Limb (tissue), 2 donors: ENCODE results near the gene ST3GAL6.
"Not testable (repeated sequence)": the region's sequence is repeated elsewhere in the genome, so short reads cannot be mapped to it uniquely, and the experiment has no call there.

Source experiments
- DNase-seq, 2 donors: peaks; one replicate each; pipeline ENCODE4 v3.0.0-alpha.2; 2016; ENCODE audit errors: extremely low spot score in 2 of 2

Gene ST3GAL6

GRCh38 chr3:98801043-98801747, 38.1 kb downstream of the ST3GAL6 start:
- no peak for DNase-seq

DNA sequence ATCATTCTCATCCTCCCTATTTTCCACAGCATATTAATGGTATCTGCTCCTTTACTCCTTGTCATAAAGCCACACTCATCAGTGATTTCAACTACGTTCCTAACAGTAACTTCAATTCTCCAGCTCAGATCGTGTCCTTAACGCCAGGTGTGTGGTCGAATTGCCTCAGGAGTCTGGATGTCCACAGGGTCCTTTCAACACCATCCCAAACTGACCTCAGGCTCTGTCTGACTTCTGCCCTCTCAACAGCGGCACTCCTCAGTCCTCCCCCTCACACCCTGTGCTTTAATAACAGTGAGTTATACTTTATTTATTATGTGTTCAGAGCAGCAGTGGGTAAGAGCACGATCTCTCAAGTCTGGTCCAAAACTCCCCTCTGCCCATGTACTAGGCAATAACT, 42.4 kb downstream of the ST3GAL6 start:
- DNase-seq = no peak

- no peak for DNase-seq
Measured at GRCh38 chr3:98806521-98806920, 43.4 kb downstream of the ST3GAL6 start.

DNA sequence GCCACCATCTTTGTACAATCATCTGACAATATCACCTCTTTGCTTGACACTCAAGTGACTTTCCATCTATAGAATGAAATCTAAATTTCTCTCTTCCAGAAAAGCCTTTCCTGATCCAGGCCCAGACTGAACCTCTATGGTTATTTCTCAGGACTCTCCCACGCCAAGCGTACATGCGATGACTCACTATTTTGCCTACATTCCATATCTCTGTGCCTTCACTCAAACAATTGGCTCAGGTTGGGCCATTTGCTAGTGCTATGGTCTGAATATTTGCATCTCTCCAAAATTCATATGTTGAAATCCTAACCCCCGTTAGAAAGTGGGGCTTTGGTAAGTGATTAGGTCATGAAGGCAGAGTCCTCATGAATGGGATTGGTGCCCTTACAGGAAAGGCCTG, 43.9 kb downstream of the ST3GAL6 start:
- no peak for DNase-seq

GRCh38 chr3:98807561-98807960, 44.4 kb downstream of the ST3GAL6 start:
- DNase-seq = no peak

GRCh38 chr3:98808071-98808470, 44.9 kb downstream of the ST3GAL6 start:
- DNase-seq = no peak

DNA sequence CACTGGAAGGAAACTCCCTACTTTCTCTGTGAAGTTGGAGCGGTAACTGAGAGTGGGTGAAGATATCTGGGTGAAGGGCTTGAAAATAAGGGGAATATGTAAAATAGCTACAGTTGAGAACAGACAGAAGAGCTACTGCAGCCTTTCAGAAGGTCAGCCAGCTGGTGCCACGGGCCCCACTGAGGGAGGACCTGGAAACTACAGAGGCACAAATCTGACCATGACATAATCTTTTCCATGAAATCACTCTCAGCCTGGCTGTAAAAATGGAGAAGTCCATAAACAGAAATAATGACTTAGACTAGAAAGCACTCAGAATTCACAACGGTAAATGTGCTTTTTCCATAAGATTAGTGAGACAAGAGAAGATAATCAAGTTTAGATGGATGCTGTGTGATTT, 46.4 kb downstream of the ST3GAL6 start:
- no peak for DNase-seq

DNA sequence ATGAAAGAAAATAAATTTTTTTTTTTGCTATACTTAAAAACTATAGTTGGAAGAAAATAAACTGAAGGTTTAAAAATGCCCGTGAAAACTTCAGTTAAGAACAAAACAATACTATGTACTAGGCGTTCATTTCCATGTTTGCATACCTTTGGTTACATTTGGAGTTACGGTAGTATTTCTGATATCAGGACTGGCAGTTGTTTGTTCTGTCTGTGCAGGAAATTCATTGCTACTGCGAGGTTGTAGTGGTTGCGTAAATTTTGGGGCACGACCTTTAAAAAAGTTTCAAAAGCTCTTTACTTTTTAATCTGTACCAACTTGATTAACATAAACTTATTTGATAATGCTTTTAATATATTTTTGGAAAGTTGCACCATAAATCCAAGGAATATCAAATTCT, 47.9 kb downstream of the ST3GAL6 start:
- DNase-seq = no peak

DNA sequence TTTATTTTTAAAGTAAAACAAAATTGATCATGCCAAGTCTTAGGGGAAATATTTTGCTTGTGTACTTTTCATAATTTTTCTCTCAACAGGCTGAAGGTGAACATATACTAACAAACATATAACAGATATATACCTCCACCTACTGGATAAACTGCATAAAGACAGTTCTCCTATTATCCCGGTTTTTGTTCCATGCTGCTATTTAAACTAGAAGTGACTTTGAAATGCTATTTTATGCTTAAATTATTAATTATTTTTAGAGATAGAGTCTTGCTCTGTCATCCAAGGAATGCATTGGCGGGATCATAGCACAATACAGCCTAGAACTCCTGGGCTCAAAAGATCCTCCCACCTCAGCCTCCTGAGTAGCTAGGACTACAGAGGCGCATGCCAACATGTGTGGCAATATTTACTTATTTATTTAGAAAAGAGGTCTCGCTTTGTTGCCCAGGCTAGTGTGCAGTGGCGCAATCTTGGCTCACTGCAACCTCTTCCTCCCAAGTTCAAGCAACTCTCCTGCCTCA, 49.8 kb downstream of the ST3GAL6 start:
- DNase-seq = peak in 1 of 2 donors; percentile 74

GRCh38 chr3:98814817-98815420, 51.8 kb downstream of the ST3GAL6 start:
- no peak for DNase-seq

GRCh38 chr3:98817547-98818041, 54.5 kb downstream of the ST3GAL6 start:
- peak in 1 of 2 donors; percentile 72 for DNase-seq

DNA sequence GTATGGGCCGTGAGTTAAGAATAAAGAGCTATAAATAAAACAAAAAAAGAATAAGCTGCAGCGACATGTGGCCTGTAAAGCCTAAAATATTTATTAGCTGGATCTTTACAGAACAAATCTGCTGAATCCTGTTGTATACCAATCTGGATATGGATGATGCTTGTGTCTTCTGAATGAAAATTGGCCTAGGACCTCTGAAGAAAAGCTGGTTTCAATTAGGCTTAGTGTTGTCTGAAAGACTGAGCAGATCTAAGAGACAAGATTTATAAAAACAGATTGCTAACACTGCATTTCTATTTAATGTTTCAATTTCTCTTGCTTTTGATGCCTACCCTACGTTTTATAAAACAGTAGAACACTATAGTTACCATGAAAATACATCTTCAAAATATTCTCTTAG, 57.9 kb downstream of the ST3GAL6 start:
- DNase-seq = peak in 1 of 2 donors; percentile 15

GRCh38 chr3:98823791-98824190, 60.7 kb downstream of the ST3GAL6 start:
- no peak for DNase-seq

DNA sequence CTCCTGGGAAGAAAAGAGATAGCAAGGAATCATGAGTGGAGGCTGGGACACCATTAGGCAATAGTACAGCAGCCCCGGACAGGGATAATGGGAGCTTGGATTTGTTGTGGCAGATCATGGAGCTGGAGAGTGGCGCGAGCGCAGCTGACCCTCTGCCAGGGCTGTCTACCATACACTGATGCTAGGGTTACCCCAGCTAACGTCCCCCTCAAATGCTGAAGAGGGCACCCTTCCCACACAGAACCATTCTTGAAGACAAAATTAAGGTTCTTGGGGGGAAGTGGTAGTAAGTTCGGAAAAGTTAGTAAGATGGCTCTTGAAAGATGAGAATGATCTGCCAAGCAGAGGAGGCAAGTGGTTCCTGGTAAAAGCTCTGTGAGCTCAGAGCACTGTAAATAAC, 61.1 kb downstream of the ST3GAL6 start:
- DNase-seq = no peak

DNA sequence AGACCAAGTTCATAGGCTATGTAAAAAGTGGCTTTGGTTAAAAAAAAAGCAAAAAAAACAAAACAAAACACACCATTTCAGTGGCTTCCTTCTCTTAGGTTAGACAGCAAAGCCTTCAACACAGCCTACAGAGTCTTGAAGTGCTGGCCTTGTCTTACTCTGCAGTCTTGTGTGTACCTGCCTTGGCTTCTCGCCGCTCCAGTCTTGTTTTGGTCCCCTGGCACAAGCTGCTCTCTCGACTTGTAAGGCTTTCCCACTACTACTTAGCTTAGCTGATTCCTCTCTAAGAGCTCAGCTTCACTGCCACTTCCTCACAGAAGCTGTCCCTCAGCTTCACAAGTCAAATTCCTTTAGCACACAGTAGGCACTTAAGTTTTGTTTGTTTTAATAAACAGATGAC, 63.0 kb downstream of the ST3GAL6 start:
- DNase-seq = no peak

DNA sequence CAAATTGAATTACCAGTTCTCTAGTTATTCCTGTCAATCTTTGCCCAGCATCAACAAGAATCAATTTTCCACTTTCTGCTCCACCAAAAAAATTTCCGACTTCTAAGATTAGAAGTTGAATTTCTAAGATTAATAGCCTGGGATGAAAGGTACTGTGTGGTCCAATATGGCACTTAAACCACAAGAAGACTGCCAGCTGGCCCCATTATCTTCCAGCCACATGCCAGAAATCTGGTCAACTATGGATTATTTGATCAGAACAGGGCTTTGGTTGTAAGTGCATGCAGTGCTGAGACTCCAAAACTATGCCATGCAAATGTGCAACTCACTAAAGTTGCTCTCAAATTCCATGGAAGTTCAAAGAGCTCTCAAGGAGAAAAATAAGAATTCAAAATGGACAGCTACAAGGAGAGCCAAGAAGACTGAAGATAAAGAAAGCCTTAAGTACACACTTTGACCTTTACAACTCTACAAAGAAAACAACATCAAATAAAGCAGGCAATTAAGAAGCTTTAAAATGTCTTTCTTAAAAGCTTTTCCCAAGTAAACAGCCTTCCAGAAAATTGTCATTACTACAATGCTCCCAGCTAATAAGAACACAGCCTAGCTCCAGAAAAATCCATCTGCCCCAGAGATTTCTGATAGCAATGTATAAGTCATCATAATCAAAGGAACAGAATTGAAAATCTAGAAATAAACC, 64.2 kb downstream of the ST3GAL6 start:
- no peak for DNase-seq

- DNase-seq = no peak
Measured at GRCh38 chr3:98829246-98829832, 66.2 kb downstream of the ST3GAL6 start.

DNA sequence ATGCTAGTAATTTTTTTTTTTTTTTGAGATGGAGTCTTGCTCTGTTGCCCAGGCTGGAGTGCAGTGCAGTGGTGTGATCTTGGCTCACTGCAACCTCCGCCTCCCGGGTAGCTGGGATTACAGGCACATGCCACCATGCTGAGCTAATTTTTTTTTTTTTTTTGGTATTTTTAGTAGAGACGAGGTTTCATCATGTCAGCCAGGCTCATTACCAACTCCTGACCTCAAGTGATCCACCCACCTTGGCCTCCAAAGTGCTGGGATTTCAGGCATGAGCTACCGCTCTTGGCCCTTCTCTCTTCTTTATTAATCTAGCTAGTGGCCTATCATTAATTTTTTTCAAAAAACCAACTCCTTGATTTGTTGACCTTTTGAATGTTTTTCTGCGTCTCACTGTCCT, 67.9 kb downstream of the ST3GAL6 start:
- DNase-seq = not testable (repeated sequence)

DNA sequence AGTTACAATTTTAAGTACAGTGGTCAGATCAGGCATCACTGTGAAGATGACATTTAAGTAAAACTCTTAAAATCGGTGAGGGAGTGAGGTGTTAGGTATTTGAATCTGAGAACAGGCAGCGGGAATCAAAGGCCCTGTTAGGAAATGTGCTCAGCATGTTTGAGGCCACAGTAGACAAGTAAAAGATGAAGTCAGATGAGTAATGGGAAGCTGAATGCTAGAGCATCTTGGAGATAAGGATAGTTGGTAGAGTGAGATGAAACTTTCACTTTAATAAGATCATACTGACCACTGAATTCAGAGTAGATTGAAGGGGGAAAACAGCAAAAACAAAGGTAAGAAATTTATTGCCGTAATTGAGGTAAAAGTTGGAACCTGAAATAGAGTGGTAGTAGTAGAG, 76.7 kb downstream of the ST3GAL6 start:
- DNase-seq = no peak

- no peak for DNase-seq
Measured at GRCh38 chr3:98843266-98843959, 80.3 kb downstream of the ST3GAL6 start.
